Subcutaneous adipose tissue (tissue), 4 donors: ENCODE results near the gene TRPM5. TPM values are rescaled to one million over a fixed set of nuclear protein-coding genes. Genes with fewer than 3 reads are reported as not detected.

Experiments used
- CTCF ChIP-seq: fragments of 450-650 bp; IDR thresholded peaks from one replicate; pipeline ENCODE4 v1.5.1; 2016; ENCODE audit warnings: low read depth, mild to moderate bottlenecking, control low read depth, antibody characterized with exemption, moderate library complexity
- total RNA-seq, 4 donors: library from RNA; depleted of rRNA; stranded (reverse); fragments of >200 nt; gene quantifications; one replicate each; pipeline ENCODE4 v1.1.0, GENCODE V29; 2016

The TRPM5 gene
- total RNA-seq, 4 donors from 2014 or later = not detected

GRCh38 chr11:2482204-2482603, 37.9 kb upstream of the TRPM5 start:
- TF ChIP-seq CTCF = no peak

DNA sequence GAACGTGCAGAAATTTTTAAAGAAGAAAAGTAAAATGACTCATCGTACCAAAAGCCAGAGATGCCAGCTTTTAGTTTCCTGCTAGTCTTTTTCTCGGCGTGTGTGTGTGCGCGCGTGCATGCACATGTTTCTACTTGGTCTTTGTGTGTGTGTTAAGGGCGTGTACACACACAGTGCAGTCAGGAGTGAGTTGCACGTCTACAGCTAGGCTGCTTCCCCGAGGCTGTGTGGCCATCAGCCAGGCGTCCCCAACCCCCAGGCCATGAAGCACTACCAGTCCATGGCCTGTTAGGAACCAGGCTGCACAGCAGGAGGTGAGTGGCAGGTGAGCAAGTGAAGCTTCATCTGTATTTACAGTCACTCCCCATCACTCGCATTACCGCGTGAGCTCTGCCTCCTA, 36.9 kb upstream of the TRPM5 start:
- no peak for TF ChIP-seq CTCF

- TF ChIP-seq CTCF = no peak
Observed at GRCh38 chr11:2480874-2481220, 36.5 kb upstream of the TRPM5 start.

GRCh38 chr11:2477936-2478335, 33.6 kb upstream of the TRPM5 start:
- no peak for TF ChIP-seq CTCF

DNA sequence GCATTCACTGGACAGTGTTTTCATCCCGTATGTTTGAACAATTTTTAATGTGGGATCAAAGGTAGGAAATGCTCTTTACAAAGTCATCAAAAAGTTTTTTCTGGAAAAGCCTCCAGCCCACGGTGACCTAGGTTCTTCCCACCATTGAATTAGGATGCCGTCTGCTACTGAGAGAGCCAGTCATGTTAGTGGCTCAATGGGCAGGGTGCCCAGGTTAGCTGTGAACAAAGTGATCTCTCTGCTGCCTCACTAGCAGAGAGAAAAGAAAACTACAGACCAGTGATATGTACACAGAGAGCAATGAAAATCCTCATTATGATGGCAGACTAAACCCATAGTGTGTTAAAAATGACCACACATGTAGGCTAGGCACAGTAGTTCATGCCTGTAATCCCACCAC, 32.9 kb upstream of the TRPM5 start:
- no peak for TF ChIP-seq CTCF

DNA sequence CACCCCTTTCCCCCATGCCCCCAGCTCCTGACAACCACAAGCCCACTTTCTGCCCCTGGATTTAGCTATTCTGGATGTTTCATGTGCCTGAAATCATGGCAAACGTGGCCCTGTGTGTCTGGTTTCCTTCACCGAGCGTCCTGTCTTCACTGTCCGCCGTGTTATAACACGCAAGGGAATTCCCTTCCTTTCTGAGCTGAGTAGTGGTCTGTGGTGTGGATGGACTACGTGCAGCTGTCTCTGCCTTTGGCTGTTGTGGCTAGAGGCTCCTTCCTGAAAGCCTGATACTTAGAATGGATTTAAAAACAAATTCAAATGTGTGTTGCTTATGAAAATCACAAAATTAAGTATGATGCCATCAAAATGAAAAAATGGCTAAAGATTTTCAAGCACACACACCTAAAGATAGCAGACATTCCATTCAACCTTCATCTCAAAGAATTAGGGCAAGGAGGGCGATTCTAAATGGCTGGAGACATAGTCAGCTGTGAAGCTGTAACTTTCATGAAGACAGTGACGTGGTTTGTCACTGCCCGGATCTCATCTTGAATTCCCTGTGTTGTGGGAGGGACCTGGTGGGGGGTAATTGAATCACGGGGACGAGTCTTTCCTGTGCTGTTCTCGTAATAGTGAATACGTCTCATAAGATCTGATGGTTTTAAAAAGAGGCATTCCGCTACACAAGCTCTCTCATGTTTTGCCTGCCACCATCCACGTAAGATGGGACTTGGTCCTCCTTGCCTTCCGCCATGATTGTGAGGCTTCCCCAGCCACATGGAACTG, 31.0 kb upstream of the TRPM5 start:
- TF ChIP-seq CTCF = no peak

DNA sequence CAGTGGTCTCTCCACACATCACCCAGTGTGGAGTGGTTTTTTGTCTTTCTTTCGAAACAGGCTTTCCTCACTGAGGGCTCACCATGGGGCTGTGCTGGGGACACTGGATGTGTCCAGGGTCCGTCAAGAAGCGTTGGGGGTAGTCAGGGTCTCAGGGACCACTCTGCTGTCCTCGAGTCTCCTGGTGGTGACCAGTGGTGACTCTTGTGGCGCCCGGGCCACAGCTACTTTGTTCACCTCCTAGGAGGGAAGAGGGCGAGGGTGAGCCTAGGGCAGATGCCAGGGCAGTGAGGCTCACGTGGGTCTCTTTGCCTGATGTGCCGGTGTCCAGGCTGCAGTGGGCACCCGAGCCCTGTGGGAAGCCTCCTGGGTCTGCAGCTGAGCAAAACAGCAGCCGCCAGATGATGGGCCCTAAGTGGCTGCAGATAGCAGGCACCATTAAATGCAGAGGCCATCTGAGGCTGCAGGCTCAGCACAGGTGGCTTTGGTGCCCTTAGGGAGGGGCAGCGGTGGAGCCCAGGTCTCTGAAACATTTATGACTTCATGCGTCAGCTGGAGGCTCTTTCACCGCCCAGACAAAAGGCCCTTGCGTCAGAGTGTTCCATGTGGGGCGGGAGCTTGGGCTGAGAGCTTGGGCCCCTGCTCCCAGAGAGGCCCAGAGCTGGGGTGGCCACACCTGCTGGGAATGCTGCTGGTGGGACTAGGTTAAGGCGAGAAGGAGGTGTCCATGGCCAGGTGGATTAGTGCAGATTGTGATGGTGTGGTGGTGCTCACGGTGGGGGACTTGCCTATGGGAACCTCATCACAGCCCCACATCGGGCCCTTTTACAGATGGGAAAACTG, 30.0 kb upstream of the TRPM5 start:
- no peak for TF ChIP-seq CTCF
